Measurements from ENCODE around the gene EFNB3.

The EFNB3 gene

DNA sequence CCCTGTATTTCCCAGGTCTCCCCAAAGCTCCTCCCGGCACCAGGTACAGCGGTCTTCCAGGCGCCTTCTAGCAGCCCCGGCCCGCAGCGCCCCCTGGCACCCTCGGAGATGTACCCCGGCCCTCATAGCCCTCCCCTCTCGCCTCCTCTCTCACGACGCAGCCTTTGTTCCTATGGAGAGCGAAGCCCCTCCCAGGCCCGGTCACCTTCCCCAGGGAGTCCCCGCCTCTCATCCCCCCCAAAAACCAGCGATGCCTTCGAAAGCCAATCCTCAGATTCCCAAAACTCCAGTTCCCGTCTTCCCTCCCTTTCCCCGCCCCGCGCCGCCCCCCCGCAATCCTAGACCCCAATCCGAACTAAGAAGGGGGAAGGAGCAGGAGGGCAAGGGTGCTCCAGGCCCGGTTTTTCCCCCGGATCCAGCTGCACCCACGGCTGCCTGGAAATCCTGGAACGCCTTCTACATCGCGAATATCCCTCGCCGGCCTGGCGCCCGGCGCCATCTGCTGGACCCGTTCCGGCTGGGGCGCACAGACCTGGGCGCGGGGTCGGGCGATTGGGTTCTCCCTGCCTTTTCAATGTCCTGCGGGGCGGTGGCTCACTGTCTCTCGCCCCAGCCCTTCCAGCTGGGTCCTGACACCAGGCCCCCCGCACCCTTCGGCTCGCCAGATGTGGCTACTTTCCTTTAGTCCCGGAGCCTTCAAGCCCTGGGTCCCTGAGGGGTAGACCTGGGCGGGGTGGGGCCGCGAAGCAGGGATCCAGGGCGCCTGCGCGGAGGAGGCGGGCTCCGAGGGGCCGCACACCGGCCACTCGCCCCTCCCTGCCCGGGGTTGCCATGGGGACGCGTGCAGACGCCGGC is 12.1 kb downstream of the EFNB3 start, which contains the start of gene DNAH2:
DNAH2 (plus strand) TSS at position 844 of the 855 bp plus-strand sequence. CDS start 1,991 bp downstream, outside the sequence.
- no peak for DNase-seq (ENCODE audit: low read depth in 2 of 2)

DNA sequence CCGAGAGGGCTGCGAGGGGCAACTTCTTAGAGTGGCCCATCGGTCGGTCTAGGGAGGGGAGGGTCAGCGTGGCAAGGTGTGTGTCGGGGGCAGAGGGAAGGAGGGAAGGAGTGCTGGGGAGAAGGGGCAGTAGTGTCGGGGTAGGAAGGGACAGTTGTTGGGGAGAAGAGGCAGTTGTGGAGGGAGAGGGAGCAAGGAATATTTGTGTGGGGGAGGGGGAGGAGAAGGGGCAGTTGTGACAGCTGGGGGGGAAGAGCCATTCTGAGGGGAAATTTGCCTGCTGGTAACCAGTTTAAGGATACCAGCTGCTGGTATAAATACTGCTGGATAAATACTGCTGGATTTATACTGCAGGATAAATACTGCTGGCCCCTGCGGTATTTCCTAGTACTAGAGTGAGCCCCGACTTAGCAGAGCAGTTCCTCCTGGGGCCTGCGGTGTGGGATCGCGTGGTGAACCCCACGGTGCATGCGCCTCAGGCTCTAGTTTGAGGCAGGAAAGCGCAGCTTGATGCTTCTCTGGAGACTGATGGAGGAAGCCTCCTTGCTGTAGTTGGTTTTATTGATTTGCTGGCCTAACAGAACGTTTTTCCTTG is 12.9 kb downstream of the EFNB3 start:
- no peak for DNase-seq (ENCODE audit: low read depth in 2 of 2)

DNA sequence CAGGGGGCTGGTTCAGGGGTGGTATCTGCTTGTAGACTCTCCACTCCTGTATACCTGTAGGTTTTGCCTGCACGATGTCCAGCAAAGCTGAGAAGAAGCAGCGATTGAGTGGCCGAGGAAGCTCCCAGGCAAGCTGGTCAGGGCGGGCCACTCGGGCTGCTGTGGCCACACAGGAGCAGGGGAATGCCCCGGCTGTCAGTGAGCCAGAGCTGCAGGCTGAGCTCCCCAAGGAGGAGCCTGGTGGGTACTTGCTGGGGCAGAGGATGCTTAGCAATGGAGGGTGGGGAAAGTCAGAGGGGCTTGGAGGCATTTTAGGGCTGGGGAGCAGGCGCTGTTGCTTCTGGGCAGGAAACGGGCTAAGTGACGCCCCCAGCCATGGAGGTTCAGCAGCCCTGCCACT is 14.7 kb downstream of the EFNB3 start:
- DNase-seq (ENCODE audit: low read depth in 2 of 2) = no peak

DNA sequence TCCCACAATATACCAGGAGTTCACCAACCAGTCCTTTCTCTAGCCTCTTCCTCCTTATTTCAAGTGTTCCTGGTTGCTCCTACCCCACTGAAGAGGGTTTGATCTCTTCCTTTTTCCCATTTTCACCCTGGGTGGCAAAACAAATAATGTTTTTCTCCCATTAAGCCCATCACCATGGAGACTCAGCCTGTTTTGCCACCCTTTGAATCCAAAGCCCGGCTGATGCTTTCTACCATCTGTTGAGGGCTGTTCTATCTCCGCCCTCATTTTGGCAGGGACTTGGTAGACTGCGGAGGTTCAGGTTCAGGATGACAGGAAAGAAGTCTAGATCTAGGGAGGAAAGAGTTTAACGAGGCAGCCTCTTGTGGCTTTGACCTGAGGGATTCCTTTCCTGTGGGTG is 15.1 kb downstream of the EFNB3 start:
- no peak for DNase-seq (ENCODE audit: low read depth in 2 of 2)

DNA sequence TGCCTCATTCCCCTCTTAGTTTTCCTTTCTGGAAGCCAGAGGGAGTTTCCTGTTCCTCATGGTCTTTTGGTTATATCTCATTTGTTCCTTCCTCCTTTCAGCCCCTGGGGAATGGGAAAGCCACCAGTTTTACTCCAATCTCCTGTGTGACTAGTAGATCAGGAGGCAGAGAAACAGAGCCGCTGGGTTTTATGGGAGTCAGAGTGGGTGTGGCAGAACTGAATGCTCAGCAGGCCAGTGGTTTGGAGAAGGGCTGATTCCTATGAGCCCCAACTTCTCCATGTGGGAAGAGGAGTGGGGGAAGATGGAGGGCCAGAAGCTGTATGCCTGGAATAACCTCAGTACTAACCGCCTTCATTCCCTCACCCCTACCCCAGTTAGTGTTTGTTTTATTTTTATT is 16.6 kb downstream of the EFNB3 start:
- DNase-seq (ENCODE audit: low read depth in 2 of 2) = no peak

DNA sequence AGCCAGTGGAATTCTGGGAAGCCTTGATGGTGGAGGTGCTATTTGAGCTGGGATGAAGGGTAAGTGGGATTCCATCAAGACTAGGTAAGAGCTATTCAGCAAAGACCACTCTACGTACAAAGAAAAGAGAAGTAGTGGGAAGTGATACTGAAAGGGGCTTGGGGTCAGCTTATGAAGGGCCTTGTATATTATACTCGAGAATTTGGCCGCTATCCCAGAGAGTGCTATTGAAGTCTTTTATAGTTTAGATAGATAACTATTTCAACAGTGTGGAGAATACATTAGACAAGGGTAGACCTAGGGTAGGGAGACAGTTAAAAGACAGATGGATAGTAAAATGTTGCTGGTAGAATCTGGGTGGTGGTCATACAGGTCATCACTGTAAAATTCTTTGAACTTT is 22.9 kb downstream of the EFNB3 start:
- no peak for DNase-seq (ENCODE audit: low read depth in 2 of 2)

DNA sequence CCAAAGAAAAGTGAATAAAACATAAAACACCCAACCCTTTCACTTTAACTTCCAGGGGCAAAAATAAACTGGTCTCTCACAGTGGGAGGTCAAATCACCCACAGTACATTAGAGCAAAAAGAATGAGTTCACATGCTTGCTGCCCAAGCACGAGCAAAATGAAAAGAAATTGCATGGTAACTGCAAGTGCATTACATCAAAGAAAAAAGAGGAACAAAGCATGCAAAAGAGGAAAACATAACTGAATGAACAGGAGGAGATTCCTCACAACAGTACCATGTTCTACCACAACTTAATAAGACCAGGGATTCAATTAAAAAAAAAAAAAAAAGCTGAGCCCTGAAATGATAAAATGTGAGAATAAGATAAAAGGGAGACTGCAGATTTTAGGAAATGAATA is 24.8 kb downstream of the EFNB3 start:
- no peak for DNase-seq (ENCODE audit: low read depth in 2 of 2)

DNA sequence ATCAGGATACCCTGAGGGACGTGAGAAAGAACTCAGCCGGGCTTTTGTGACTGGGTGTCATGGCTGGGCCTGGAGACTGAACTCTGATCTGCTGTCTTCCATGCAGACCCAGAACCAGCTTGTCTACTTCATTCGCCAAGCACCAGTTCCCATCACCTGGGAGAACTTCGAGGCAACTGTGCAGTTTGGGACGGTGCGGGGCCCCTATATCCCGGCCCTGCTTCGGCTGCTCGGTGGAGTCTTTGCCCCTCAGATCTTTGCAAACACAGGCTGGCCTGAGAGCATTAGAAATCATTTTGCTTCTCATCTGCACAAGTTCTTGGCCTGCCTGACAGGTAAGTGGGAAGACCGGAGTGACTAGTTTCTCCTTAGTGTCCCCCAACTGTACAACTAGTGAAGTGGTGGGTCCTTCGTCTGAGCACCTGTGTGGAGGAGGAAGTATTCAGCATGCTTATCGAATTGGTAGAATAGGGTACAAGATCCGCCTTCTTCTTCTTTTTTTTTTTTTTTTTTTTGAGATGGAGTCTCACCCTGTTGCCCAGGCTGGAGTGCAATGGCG is 28.1 kb downstream of the EFNB3 start:
- no peak for DNase-seq (ENCODE audit: low read depth in 2 of 2)

DNA sequence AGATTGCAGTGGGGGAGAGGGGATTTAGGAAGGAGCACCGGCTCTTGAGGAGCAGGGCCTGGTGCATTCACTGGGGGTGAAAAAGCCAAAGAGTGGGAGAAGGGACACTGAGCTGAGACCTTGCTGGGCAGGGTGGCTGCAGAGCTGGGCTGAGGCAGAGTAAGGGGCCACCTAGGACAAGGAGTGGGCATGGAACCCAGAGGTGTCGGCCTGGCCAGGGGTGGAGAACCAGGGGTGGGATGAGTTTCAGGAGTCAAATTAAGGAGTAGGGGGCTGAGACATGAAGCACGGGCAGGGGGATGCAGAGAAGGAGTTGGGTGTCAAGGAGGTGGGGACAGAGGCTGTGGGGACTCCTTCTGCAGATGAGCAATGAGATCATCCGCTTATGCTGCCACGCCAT is 32.6 kb downstream of the EFNB3 start:
- DNase-seq (ENCODE audit: low read depth in 2 of 2) = no peak

DNA sequence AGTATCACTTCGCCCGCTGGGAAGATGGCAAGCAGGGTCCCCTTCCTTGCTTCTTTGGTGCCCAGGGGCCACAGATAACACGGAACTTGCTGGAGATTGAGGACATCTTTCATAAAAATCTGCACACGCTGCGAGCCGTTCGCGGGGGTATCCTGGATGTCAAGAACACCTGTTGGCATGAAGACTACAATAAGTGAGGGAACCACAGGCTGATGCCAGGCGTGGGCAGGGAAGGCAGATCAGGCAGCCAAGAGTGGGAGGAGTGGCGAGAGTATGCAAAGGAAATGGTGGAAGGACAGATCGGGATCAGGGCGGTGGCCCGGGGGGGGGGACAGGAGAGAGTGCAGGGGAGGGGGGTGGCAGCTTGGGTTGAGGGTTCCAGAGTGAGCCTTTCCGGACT is 34.7 kb downstream of the EFNB3 start:
- no peak for DNase-seq (ENCODE audit: low read depth in 2 of 2)

DNA sequence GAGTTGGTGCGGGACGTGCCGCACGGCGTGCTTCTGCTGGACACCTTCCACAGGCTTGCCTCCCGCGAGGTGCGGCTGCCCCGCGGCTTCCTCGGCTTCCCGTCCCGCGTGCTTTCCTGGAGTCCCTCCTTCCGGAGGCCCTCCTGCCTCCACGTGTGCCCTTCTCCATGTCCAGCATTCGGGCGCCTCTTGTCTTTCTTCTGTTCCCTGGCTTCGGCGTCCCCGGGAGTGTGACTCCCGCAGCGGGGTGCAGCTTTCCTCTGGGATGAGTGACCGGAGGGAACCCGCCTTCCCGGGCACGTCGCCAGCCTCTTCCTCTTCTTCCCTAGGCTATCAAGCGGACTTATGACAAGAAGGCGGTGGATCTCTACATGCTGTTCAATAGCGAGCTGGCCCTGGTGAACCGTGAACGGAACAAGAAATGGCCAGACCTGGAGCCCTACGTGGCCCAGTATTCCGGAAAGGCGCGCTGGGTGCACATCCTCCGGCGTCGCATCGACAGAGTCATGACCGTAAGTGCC is 35.5 kb downstream of the EFNB3 start:
- no peak for DNase-seq (ENCODE audit: low read depth in 2 of 2)

DNA sequence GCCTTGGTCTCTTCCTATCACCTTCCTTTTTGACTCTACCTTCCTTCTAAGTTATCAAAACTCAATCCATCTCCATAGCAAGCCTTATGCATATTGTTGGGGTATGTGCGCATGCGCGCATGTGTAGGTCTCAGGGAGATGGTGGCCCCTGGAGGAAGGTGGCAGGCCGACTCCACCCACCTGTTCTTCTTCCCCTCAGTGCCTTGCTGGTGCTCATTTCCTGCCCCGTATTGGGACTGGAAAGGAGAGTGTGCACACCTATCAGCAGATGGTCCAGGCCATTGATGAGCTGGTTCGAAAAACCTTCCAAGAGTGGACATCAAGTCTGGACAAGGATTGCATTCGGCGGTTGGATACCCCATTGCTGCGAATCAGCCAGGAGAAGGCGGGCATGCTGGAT is 37.7 kb downstream of the EFNB3 start:
- DNase-seq (ENCODE audit: low read depth in 2 of 2) = no peak

DNA sequence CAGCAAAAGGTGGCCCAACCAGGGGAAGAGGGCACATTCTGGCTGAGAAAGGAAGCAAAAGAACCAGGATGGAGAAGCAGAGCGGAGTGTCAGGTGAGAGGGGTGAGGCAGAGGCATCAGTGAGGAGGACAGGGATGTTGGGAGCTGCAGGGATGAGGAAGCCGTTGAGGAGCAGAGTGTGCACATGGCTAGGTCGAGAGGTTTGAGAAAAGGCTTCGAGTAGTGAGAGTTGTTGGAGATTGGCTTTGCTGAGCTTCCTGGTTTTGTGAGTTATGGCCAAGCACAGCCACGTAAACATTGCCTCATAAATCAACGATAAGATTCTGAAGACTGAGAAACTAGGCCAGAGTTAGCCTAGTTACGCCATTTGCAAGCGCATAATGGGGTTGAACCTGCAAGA is 39.4 kb downstream of the EFNB3 start:
- no peak for DNase-seq (ENCODE audit: low read depth in 2 of 2)

DNA sequence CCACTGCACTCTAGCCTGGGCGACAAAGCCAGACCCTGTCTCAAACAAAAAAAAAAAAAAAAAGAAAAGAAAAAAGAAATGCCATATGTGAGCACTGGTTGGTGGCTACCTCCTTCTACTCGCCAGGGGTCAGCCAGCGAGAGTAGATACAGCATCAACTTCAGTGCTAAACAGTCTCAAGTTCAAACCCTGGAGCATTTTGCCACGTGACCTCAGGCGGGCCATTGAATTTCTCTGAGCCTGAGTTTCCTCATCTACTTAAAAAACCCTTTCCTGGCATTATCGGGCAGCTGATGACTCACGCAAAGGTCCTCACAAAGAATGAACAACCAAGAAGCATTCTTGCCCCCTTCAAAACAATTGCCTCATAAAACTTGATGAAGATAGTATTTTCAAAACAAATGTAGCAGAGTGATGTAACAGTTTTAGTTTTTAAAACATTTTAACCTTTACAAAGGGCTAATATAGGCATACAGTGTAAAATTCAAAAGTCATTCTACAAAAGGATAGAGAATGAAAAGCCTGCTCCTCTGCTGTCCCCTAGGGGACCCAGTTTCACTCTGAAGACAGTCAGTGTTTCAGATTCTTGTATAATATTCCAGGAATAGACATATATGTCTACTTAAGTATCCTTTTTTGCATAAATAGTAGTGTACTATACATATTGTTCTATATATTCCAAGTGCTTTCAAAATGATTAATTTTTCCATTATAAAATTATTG is 40.9 kb downstream of the EFNB3 start:
- no peak for DNase-seq (ENCODE audit: low read depth in 2 of 2)

DNA sequence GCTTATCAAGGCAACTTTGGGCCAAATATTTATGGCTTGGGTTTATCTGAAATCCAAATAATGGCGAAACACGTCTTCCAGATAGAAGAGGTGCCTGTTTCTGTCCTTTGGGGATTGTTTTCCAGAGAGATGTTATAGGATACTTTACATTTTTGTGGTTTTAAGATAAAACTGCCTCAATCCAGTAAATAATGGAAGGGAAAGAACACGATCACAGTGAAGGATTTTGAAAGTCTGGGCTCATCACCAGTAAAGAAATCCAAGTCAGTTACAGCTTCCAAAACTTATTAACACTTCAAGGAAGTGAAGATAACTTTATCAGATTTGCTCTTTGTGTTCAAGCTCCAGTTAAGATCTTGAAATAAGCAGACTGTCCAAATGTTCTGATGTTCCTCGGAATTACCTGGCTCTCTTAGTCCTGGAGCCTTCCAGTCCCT is 42.7 kb downstream of the EFNB3 start:
- no peak for DNase-seq (ENCODE audit: low read depth in 2 of 2)

DNA sequence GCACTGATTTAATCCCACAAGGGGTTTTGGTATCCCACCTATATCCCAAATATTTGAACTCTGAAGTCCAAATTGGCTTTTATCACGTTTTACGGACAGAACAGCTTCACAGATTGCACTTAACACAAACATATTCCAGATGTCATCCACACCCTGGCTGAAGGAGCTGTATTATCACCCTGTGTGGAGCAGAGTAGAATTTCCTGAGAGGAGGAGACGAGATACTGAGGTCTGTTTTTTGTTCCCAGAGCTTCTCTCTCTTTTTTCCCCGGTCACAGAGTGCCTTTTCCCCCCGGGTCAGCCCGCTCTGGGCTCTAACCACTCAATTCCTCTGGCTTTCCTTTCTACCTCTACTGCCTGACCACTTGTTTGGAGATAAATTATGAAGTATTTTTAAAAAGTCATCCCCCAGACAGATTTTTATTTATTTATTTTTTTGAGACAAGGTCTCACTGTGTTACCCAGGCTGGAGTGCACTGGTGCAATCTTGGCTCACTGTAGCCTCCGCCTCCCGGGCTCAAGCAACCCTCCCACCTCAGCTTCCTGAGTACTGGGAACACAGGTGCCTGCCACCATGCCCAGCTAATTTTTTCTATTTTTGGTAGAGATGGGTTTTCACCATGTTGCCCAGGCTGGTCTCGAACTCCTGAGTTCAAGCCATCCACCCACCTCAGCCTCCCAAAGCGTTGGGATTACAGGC is 43.2 kb downstream of the EFNB3 start:
- DNase-seq (ENCODE audit: low read depth in 2 of 2) = no peak

DNA sequence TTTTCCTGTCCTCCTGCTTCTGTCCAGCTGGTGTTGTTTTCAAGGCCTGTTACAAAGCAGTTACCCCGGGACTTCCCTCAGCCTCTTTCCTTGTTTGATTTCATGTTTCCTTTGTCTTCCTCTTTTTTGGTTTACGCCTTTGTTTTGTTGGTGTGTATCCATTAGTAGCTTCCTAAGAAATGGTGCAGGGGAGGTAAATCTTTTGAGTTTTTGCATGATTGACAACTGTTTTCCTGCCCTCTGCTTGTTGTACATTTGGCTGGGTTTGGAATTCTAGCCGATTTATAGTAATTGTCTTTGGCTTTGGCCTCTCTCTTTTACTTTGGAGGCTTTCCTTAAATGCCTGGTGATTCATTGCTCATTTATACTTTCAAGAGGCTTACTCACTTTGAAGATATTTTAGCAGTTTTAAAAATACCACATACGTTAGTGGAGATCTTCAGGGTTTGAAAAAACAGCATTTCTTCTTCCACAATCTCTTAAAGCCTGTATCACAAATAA is 45.4 kb downstream of the EFNB3 start:
- DNase-seq (ENCODE audit: low read depth in 2 of 2) = no peak

DNA sequence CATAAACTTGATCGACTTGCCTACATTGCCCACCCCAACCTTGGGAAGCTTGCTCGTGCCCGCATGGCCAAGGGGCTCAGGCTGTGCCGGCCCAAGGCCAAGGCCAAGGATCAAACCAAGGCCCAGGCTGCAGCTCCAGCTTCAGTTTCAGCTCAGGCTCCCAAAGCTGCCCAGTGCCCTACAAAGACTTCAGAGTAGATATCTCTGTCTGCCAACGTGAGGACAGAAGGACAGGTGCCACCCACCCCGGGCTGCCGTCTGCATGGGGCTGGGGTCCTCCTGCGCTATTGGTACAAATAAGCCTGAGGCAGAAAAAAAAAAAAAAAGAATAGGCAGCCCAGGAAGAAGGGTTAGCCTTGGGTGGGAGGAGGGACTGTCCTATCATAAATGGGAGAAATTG is 49.7 kb downstream of the EFNB3 start:
- no peak for DNase-seq (ENCODE audit: low read depth in 2 of 2)

DNA sequence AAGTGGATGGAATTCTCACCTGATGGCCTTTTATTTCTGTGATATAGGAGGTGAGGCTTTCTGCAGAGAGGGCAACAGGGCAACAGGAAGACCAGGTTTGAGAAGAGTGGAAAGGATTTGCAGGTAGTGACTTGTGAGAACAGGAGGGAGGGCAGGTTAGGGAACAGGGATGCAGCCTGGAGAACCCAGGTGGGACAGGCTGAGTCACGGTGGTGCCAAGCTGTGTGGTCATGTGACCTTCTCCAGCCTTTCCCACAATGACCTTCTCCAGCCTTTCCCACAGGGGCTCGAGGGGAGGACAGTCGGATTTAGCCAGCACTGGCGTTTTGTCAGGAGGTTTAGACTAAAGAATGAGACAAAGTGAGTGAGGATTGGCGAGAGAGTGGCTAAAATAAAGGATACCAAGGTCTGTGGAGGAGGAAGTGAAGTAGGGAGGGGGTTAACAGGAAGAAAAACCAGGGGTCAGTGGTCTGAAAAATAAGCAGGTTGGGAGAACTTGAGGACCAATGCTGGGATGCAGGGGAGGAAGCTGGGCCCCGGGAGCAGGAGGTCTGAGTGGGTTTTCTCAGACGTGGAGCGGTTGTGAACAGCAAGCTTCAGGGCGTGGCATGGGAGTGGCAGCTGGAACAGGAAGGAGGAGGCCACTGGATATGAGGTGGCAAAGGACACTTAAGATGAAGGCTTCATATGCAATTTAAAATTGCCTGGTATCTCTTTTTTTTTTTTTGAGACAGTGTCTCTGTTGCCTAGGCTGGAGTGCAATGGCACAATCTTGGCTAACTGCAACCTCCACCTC is 50.3 kb downstream of the EFNB3 start:
- no peak for DNase-seq (ENCODE audit: low read depth in 2 of 2)

DNA sequence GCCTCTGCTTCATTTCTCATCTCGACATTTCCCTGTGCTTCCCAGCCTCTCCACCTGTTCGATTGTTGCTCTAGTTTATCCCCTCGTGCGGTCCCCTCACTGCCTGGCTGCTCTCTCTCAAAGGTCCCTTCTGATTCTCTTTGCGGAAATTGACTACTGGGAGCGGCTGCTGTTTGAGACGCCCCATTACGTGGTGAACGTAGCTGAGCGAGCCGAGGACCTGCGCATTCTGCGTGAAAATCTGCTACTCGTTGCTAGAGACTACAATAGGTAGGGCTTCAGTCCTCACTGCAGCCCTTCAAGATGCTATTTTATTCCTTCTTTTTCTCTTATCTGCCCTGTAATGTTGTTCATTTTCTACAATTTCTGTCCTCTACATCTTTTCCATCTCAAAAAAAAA is 52.0 kb downstream of the EFNB3 start:
- no peak for DNase-seq (ENCODE audit: low read depth in 2 of 2)
